A549 (cell line): ENCODE data around the gene MAML2.

Experiments used
- CBX2 ChIP-seq: fragments of 200-600 bp; sonication (generic); IDR thresholded peaks from 2 replicates; pipeline ENCODE4 v1.6.1; 2016; ENCODE audit warnings: low read depth, mild to moderate bottlenecking, borderline replicate concordance
- CTCF ChIP-seq: fragments of >200 bp; sonication (Bioruptor Twin); formaldehyde crosslinking; IDR thresholded peaks from 3 replicates; pipeline ENCODE4 v1.5.1; 2016
- E2F6 ChIP-seq: IDR thresholded peaks from 2 replicates; pipeline ENCODE4 v1.6.1; 2012; ENCODE audit warnings: low read depth, borderline replicate concordance
- ELK1 ChIP-seq: fragments of 150-350 bp; IDR thresholded peaks from 2 replicates; pipeline ENCODE4 v1.6.1; 2014; ENCODE audit warnings: low read depth, mild to moderate bottlenecking, low read length
- GATA3 ChIP-seq: IDR thresholded peaks from 2 replicates; pipeline ENCODE4 v1.6.1; 2012; ENCODE audit warnings: borderline replicate concordance
- HEYL ChIP-seq: fragments of 250-450 bp; sonication (Bioruptor Pico); IDR thresholded peaks from 2 replicates; pipeline ENCODE4 v1.8.0; 2021; ENCODE audit warnings: mild to moderate bottlenecking, moderate library complexity
- HOXB13 ChIP-seq: fragments of 250-450 bp; sonication (Bioruptor Pico); IDR thresholded peaks from 2 replicates; pipeline ENCODE4 v1.5.0; 2020; ENCODE audit warnings: low read depth, mild to moderate bottlenecking, moderate library complexity
- MAFK ChIP-seq: fragments of 450-650 bp; IDR thresholded peaks from 2 replicates; pipeline ENCODE4 v1.6.1; 2014; ENCODE audit not compliant: partially characterized antibody
- NR3C1 ChIP-seq: fragments of >200 bp; sonication (Bioruptor Twin); formaldehyde crosslinking; IDR thresholded peaks from 3 replicates; pipeline ENCODE4 v1.6.1; 2017
- POLR2A ChIP-seq: IDR thresholded peaks from 2 replicates; pipeline ENCODE4 v1.6.1; 2012; ENCODE audit warnings: mild to moderate bottlenecking, low read length
- RCOR1 ChIP-seq: fragments of 150-350 bp; IDR thresholded peaks from 2 replicates; pipeline ENCODE4 v1.6.1; 2014; ENCODE audit warnings: antibody characterized with exemption, low read length, low read depth
- ZFP36 ChIP-seq: fragments of 450-650 bp; IDR thresholded peaks from 2 replicates; pipeline ENCODE4 v1.6.1; 2014; ENCODE audit warnings: borderline replicate concordance; ENCODE audit not compliant: partially characterized antibody

- TF ChIP-seq CTCF (no peak), POLR2A (no peak), GATA3 (no peak), ZFP36 (no peak), HEYL (CRISPR knock-in tag) (no peak), E2F6 (no peak), HOXB13 (CRISPR knock-in tag) (no peak), NR3C1 (no peak), MAFK (no peak), RCOR1 (no peak), CBX2 (no peak), ELK1 (no peak)
Observed at GRCh38 chr11:96333191-96333719, 9.7 kb downstream of the MAML2 start.
